SK-N-MC (cell line): ENCODE data around the gene RBM26.

Experiments used
- EZH2 ChIP-seq: fragments of 200-600 bp; sonication (generic); IDR thresholded peaks from one replicate; pipeline ENCODE4 v1.6.1; 2017; ENCODE audit warnings: antibody characterized with exemption
- FOXP2 ChIP-seq: optimal IDR thresholded peaks from 2 replicates; pipeline ENCODE3; 2011; ENCODE audit warnings: mild to moderate bottlenecking, moderate library complexity; ENCODE audit not compliant: insufficient read depth; ENCODE audit errors: extremely low read length, control extremely low read depth
- POLR2AphosphoS5 ChIP-seq: IDR thresholded peaks from 2 replicates; pipeline ENCODE4 v1.6.1; 2012; ENCODE audit warnings: mild to moderate bottlenecking, low read depth, low read length, borderline replicate concordance

DNA sequence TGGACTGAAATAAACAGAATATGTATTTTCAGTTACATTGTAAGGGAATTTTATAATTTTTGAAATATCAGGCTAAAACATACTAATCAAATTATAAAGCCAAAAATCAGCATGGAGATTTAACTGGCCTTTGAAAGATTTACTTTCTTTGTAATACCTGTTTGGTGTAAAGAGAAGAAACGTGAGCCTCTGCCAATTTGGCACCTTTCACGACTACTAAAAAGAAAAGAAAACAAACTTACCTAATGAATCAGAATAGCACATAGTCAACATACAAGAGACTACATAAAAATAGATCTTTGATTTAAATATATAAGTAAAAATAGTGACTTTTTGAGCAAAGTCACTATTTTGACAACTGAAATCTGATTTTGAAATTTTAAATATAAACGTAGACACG is 87.4 kb downstream of the RBM26 start:
- TF ChIP-seq POLR2AphosphoS5 (no peak), EZH2 (no peak), FOXP2 (no peak)
